ENCODE data around the gene C3orf18. TPM values are rescaled to one million over a fixed set of nuclear protein-coding genes. Genes with fewer than 3 reads are reported as not detected.

C3orf18 gene
- total RNA-seq, 1 experiment from 2014 or later = 7.1 TPM

DNA sequence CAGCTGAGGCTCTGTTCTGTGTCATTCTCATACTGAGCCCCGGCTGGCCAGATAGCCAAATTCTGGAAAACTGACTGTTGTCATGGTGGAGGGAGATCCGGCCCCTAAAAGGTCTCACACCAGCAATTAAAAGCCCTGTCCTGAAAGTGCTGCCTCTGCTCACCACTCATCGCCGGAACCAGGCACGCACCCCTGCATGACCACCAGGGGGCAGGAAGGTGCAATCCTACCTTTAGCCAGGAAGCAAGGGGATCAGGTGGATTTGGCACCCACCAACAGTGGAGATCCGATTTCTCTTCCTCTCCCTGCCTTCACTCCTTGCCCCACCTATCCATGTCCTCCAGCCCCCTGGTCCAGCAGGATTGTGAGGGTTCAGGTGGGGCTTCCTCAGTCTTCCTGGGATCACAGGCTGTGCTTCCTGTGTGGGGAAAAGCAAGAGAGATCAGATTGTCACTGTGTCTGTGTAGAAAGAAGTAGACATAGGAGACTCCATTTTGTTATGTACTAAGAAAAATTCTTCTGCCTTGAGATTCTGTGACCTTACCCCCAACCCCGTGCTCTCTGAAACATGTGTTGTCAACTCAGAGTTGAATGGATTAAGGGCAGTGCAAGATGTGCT, 48.0 kb downstream of the C3orf18 start:
- Histone ChIP-seq H3K79me1 (ENCODE audit: insufficient read depth, low read depth, low read length, poor library complexity, severe bottlenecking) (no peaks in the 10 kb centered on the region), H3K23me2 (ENCODE audit: insufficient read length, low read depth, low read length, poor library complexity, severe bottlenecking) (peaks cover 6% of the 10 kb centered on the region), H2AK5ac (ENCODE audit: insufficient read length, low read length) (no peak overlapping the region), H3K23ac (ENCODE audit: insufficient read length, low read depth, low read length) (no peak overlapping the region), H2BK15ac (ENCODE audit: low read depth, low read length) (no peak overlapping the region), H2AFZ (ENCODE audit: low read length) (no peak overlapping the region), H3K9ac (ENCODE audit: extremely low read depth, insufficient read length, low read length) (no peak overlapping the region), H3K27ac (ENCODE audit: insufficient read length, low read depth, low read length) (no peak overlapping the region), H2BK20ac (ENCODE audit: low read depth, low read length, poor library complexity, severe bottlenecking) (no peak overlapping the region), H3K27me3 (ENCODE audit: insufficient read depth, low read length) (no peaks in the 10 kb centered on the region), H4K91ac (ENCODE audit: insufficient read length, low read depth, low read length) (no peak overlapping the region), H2BK120ac (ENCODE audit: low read depth, low read length, poor library complexity, severe bottlenecking) (no peak overlapping the region), H3K79me2 (ENCODE audit: insufficient read depth, low read length) (no peaks in the 10 kb centered on the region), H2BK12ac (ENCODE audit: insufficient read length, low read depth, low read length) (no peak overlapping the region), H3K9me3 (ENCODE audit: control insufficient read depth, low read depth, low read length) (no peaks in the 10 kb centered on the region), H4K8ac (replicated peaks; ENCODE audit: insufficient read length, low read depth, low read length) (no peak overlapping the region), H3K4ac (ENCODE audit: low read depth, low read length) (no peak overlapping the region), H3T11ph (ENCODE audit: low read length) (no peak overlapping the region), H3K4me1 (ENCODE audit: insufficient read depth, low read length) (peaks cover 18% of the 10 kb centered on the region; the same call in 1 of the 2 replicates), H4K5ac (ENCODE audit: insufficient read length, low read depth, low read length) (no peak overlapping the region), H3K4me2 (ENCODE audit: insufficient read depth, insufficient read length, low read length) (no peak overlapping the region), H2BK5ac (ENCODE audit: insufficient read length, low read length) (no peak overlapping the region), H3K18ac (ENCODE audit: insufficient read length, low read depth, low read length) (no peak overlapping the region), H3K14ac (ENCODE audit: insufficient read depth, low read length) (peak overlapping the region; percentile 67; the same call in 1 of the 2 replicates), H3K56ac (ENCODE audit: insufficient read length, low read depth, low read length) (no peak overlapping the region), H4K20me1 (ENCODE audit: control insufficient read depth, insufficient read depth, insufficient read length) (peaks cover 2% of the 10 kb centered on the region)
- peaks cover 2% of the 10 kb centered on the region; the same call in 1 of the 2 replicates for H3K27me3 Mint-ChIP-seq (ENCODE audit: low read depth)
- TF ChIP-seq, protein P1, sequence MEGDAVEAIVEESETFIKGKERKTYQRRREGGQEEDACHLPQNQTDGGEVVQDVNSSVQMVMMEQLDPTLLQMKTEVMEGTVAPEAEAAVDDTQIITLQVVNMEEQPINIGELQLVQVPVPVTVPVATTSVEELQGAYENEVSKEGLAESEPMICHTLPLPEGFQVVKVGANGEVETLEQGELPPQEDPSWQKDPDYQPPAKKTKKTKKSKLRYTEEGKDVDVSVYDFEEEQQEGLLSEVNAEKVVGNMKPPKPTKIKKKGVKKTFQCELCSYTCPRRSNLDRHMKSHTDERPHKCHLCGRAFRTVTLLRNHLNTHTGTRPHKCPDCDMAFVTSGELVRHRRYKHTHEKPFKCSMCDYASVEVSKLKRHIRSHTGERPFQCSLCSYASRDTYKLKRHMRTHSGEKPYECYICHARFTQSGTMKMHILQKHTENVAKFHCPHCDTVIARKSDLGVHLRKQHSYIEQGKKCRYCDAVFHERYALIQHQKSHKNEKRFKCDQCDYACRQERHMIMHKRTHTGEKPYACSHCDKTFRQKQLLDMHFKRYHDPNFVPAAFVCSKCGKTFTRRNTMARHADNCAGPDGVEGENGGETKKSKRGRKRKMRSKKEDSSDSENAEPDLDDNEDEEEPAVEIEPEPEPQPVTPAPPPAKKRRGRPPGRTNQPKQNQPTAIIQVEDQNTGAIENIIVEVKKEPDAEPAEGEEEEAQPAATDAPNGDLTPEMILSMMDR (conservative IDR thresholded peaks at IDR 0.05) = peak; percentile 96
- no peaks in the 10 kb centered on the region for H3K9me3 Mint-ChIP-seq
- H3K4me3 Mint-ChIP-seq = no peak overlapping the region; a peak in 1 of 5 replicates
- peak; percentile 92 for DNase-seq
- H3K4me1 Mint-ChIP-seq = peaks cover 88 to 89% of the 10 kb centered on the region in 2 experiments
- H3K36me3 Mint-ChIP-seq (ENCODE audit: insufficient read depth in 1 of 3, low read depth in 3 of 3) = no peaks in the 10 kb centered on the region
- H3K27ac Mint-ChIP-seq = peak overlapping the region in 2 of 3 experiments; percentile 94; a peak in 4 of 7 replicates
- WGBS (ENCODE audit: extremely low coverage, insufficient read length, low lambda C conversion rate) = no CpG with 5 or more reads among the region's 7 CpGs

All from H9 (cell line).